NCI-H1417 (cell line): ENCODE measurements around the gene WDR37.
"Not testable (repeated sequence)": the region's sequence is repeated elsewhere in the genome, so short reads cannot be mapped to it uniquely, and the experiment has no call there.

Experiments
- DNase-seq, 3 experiments: peaks; one replicate each; lab custom pipeline; 2025; lab: John Stamatoyannopoulos, UW

WDR37 gene

GRCh38 chr10:1107679-1108078, 51.5 kb downstream of the WDR37 start:
- DNase-seq = peak; percentile 7 to 55 (median 36)

- peak; percentile 5 to 54 (median 33) for DNase-seq
Measured at GRCh38 chr10:1109795-1110673, 53.8 kb downstream of the WDR37 start.

GRCh38 chr10:1110674-1111119, 54.5 kb downstream of the WDR37 start:
- no peak for DNase-seq

- DNase-seq = no peak
Measured at GRCh38 chr10:1114315-1114714, 58.1 kb downstream of the WDR37 start.

- peak in 1 of 3 experiments; percentile 44 for DNase-seq
Measured at GRCh38 chr10:1114719-1115606, 58.8 kb downstream of the WDR37 start.

- DNase-seq = peak in 1 of 3 experiments; percentile 44
Measured at GRCh38 chr10:1115607-1115955, 59.4 kb downstream of the WDR37 start.

GRCh38 chr10:1116051-1116450, 59.9 kb downstream of the WDR37 start:
- no peak for DNase-seq

- no peak for DNase-seq
Measured at GRCh38 chr10:1116696-1117280, 60.6 kb downstream of the WDR37 start.

- DNase-seq = no peak
Measured at GRCh38 chr10:1117651-1118050, 61.5 kb downstream of the WDR37 start.

- not testable (repeated sequence) for DNase-seq
Measured at GRCh38 chr10:1118318-1118717, 62.1 kb downstream of the WDR37 start.

- DNase-seq = no peak
Measured at GRCh38 chr10:1119027-1119426, 62.8 kb downstream of the WDR37 start.

- DNase-seq = no peak
Measured at GRCh38 chr10:1119501-1119900, 63.3 kb downstream of the WDR37 start.

GRCh38 chr10:1120306-1120705, 64.1 kb downstream of the WDR37 start:
- no peak for DNase-seq

GRCh38 chr10:1120801-1121211, 64.6 kb downstream of the WDR37 start:
- DNase-seq = peak in 1 of 3 experiments; percentile 67

GRCh38 chr10:1121271-1121970, 65.2 kb downstream of the WDR37 start:
- peak in 1 of 3 experiments; percentile 55 for DNase-seq

- no peak for DNase-seq
Measured at GRCh38 chr10:1122349-1122748, 66.2 kb downstream of the WDR37 start.

GRCh38 chr10:1123198-1123597, 67.0 kb downstream of the WDR37 start:
- no peak for DNase-seq

GRCh38 chr10:1123972-1124371, 67.8 kb downstream of the WDR37 start:
- no peak for DNase-seq

- no peak for DNase-seq
Measured at GRCh38 chr10:1124796-1125195, 68.6 kb downstream of the WDR37 start.

GRCh38 chr10:1126461-1126860, 70.3 kb downstream of the WDR37 start:
- no peak for DNase-seq

GRCh38 chr10:1127629-1128028, 71.4 kb downstream of the WDR37 start:
- DNase-seq = no peak

GRCh38 chr10:1128115-1128514, 71.9 kb downstream of the WDR37 start:
- no peak for DNase-seq
